Stimulated activated naive CD8-positive, alpha-beta T cell treated with anti-CD3 and anti-CD28 coated beads, Interleukin-15, amount 100 ng/mL, for 72 hours (primary cell): ENCODE measurements around the gene COMTD1.

Source experiments
- ATAC-seq: fragments of 150-1000 bp; cut with Tn5 transposase; 2 replicates; pipeline ENCODE4 v1.10.0; 2021; ENCODE audit warnings: mild to moderate bottlenecking, moderate library complexity
- DNase-seq, 2 donors: peaks; one replicate each; pipeline ENCODE4 v3.0.0; 2021 to 2022
- H3K27ac Mint-ChIP-seq, 2 donors: one replicate each; pipeline ENCODE4 v1.8.0; 2022; ENCODE audit warnings: mild to moderate bottlenecking in 2 of 2, mixed read lengths in 2 of 2, moderate library complexity in 2 of 2
- H3K27me3 Mint-ChIP-seq: one replicate; pipeline ENCODE4 v1.8.0; 2022; ENCODE audit warnings: mixed read lengths
- H3K4me1 Mint-ChIP-seq: one replicate; pipeline ENCODE4 v1.8.0; 2022; ENCODE audit warnings: mild to moderate bottlenecking, mixed read lengths
- H3K4me3 Mint-ChIP-seq, 2 donors: one replicate each; pipeline ENCODE4 v1.8.0; 2022; ENCODE audit warnings: mild to moderate bottlenecking in 2 of 2, mixed read lengths in 2 of 2, moderate library complexity in 1 of 2
- H3K9me3 Mint-ChIP-seq, 2 donors: one replicate each; pipeline ENCODE4 v1.8.0; 2022; ENCODE audit warnings: mixed read lengths in 2 of 2

COMTD1 gene

DNA sequence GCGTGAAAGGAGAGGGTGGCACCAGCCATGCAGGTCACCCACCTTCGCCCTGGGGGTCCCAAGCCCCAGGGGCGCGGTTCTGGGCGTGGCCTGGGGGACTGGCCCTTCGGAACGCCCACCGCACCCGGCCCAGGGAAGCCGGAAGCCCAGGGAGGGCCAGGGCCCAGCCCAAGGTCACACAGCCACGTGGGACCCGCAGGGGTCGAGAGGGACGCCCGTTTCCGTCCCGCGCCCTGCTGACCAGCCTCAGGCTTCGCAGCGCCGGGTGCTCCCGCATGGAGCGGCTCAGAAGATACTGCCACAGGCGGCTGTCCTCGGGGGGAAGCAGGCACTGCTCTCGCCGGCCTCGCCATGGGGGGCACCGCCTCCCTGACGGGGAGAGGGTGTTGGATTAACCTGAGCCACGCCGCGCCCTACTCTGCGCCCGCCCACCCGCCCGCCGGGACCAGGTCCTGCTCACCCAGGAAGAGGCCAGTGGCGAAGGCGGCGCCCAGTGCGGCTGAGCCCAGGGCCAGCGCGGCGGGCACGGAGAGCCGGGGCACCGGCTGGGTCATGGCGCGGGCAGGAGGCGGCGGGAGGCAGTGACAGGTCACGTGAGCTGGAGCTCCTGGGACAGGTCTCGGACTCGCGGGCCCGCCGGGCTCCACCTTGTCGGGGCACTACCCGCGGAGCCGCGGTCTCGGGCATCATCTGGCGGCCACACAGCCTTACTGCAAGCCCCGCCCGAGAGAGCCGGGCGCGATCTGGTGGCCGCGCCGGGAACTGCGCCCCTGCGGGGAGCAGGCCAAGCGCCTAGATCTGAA, at the start of gene COMTD1:
Gene COMTD1, minus strand, starts transcription at position 583 of the 803 bp plus-strand sequence. Its CDS starts 29 bp downstream, at position 554.
- Mint-ChIP-seq H3K9me3 (no peaks in the 10 kb centered on the region), H3K4me3 (peak within 1 kb of the TSS; percentile 88 to 90), H3K27ac (peak within 1 kb of the TSS; percentile 95 to 96), H3K27me3 (no peaks in the 10 kb centered on the region), H3K4me1 (peaks cover 32% of the 10 kb centered on the region)
- ATAC-seq (peak; percentile 79), DNase-seq (peak; percentile 96 to 97)

DNA sequence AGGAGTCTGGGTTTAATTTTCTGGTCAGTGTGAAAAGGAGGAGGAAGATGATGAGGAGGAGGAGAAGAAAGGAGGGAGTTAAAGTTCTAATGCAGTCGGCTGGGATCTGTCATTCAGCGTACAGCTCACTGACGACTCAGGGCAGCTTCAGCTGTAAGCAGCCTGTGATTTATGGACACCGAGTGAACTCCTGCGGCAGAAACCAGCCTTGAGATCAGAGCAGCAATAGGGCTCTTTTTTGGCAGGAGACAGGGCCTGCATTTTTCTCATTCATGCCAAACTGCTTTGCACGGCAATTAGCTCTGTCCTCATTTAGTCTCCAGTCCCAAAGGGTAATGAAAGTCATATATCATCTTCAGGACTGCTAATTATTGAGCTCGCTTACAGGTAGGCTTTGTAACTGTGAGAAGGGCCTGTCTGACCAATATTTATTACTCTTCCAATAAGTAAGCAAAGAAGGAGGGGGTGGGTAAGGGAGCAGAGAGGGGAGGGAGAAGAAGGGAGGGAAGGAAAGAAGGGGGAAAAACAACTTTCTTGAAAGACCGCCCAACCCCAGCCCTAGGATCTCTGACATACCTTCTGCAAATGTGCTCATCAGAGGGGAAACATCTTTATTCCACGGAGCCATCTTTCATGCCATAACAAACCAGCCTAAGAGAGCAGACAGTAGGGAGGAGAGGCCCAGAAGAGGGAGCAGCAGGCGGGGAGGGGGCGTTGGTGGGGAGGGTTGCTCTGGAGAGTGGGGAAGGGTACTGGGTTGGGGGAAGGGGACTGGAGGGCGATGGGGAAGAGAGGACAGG, 48.1 kb upstream of the COMTD1 start:
- Mint-ChIP-seq H3K4me1 (no peaks in the 10 kb centered on the region), H3K27me3 (peaks cover 63% of the 10 kb centered on the region), H3K9me3 (no peaks in the 10 kb centered on the region), H3K27ac (no peak overlapping the region), H3K4me3 (no peak overlapping the region)
- ATAC-seq (no peak), DNase-seq (no peak)

GRCh38 chr10:75283078-75283670, 47.4 kb upstream of the COMTD1 start:
- Mint-ChIP-seq H3K27ac (no peak overlapping the region), H3K27me3 (peaks cover 63% of the 10 kb centered on the region), H3K9me3 (no peaks in the 10 kb centered on the region), H3K4me1 (no peaks in the 10 kb centered on the region), H3K4me3 (no peak overlapping the region)
- DNase-seq (no peak), ATAC-seq (no peak)

DNA sequence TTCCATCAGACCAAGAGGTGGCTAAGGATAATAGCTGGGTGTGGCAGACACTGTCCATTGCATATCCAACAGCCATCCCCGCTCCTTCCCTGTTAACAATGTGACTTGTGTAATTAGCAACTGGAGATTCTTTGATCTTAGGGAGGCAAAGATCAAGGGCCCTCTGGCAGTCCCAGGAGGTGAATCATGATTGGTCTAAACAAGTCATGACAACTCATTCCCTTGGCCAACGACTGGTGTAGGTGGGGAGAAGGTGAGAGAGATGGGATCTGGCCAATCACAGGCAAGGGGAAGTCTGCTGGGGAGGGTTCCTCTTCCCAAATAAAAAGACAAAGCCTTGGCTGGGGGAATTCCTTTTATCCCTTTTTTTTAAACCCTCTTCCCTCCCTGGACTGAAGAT, 46.2 kb upstream of the COMTD1 start:
- H3K27ac Mint-ChIP-seq: peak overlapping the region in 1 of 2 donors; percentile 60
- H3K9me3 Mint-ChIP-seq: no peaks in the 10 kb centered on the region
- peaks cover 53% of the 10 kb centered on the region for H3K27me3 Mint-ChIP-seq
- H3K4me1 Mint-ChIP-seq: no peaks in the 10 kb centered on the region
- ATAC-seq (no peak), DNase-seq (no peak)
- H3K4me3 Mint-ChIP-seq: no peak overlapping the region

DNA sequence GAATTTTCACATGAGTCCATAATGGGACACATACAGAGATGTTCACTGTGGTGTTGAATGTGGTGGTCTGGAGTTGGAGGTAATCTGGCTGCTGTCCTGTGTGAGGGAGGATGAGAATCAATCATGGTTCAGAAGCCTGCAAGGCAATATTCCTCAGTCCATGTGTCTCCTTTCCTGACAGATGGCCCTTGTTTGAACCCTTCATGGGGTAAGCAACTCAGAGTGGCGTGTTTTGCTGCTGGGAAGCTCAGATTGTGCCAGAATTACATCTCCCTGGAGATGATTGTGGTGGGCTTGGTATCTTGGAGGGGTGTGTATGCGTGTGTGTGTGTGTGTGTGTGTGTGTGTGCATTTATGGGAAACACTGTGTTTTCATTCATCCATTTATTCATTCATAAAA, 44.5 kb upstream of the COMTD1 start:
- Mint-ChIP-seq H3K4me3 (no peak overlapping the region), H3K27ac (no peak overlapping the region), H3K4me1 (no peaks in the 10 kb centered on the region), H3K9me3 (no peaks in the 10 kb centered on the region), H3K27me3 (peaks cover 54% of the 10 kb centered on the region)
- DNase-seq (no peak), ATAC-seq (no peak)

GRCh38 chr10:75276069-75276872, 40.5 kb upstream of the COMTD1 start:
- ATAC-seq: no peak
- H3K27ac Mint-ChIP-seq: peak overlapping the region in 1 of 2 donors; percentile 81
- H3K4me3 Mint-ChIP-seq: no peak overlapping the region
- peaks cover 41% of the 10 kb centered on the region for H3K27me3 Mint-ChIP-seq
- H3K4me1 Mint-ChIP-seq: no peaks in the 10 kb centered on the region
- H3K9me3 Mint-ChIP-seq: no peaks in the 10 kb centered on the region
- no peak for DNase-seq

- DNase-seq: no peak
- Mint-ChIP-seq H3K4me3 (no peak overlapping the region), H3K4me1 (no peaks in the 10 kb centered on the region), H3K9me3 (no peaks in the 10 kb centered on the region), H3K27ac (peak overlapping the region in 1 of 2 donors; percentile 28), H3K27me3 (peaks cover 18% of the 10 kb centered on the region)
- ATAC-seq: no peak
Measured at GRCh38 chr10:75272896-75273295, 37.1 kb upstream of the COMTD1 start.

- ATAC-seq (no peak), DNase-seq (no peak)
- Mint-ChIP-seq H3K4me1 (no peaks in the 10 kb centered on the region), H3K27ac (no peak overlapping the region), H3K4me3 (no peak overlapping the region), H3K27me3 (peaks cover 18% of the 10 kb centered on the region), H3K9me3 (no peaks in the 10 kb centered on the region)
Measured at GRCh38 chr10:75272094-75272493, 36.3 kb upstream of the COMTD1 start.

DNA sequence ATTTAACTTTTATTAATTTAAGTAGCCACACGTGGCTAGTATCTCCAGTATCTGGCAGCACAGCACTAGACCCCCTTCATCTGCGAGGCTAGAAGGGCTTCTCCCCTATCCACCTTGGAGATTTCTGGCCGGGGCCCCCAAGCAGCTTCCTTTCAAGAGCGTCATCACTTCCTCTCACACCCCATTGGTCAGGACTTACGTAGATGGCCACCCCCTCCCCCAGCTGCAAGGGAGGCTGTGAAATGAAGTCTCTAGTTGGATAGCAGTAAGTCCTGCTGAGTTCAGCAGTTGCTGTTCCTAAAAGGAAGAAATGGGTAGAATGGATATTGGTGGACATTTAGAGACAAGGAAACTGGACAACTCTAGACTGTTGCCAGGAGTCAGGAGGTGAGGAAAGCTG, 33.8 kb upstream of the COMTD1 start:
- no peaks in the 10 kb centered on the region for H3K4me1 Mint-ChIP-seq
- ATAC-seq (no peak), DNase-seq (no peak)
- no peak overlapping the region for H3K4me3 Mint-ChIP-seq
- H3K27ac Mint-ChIP-seq: no peak overlapping the region
- H3K27me3 Mint-ChIP-seq: no peaks in the 10 kb centered on the region
- H3K9me3 Mint-ChIP-seq: no peaks in the 10 kb centered on the region

DNA sequence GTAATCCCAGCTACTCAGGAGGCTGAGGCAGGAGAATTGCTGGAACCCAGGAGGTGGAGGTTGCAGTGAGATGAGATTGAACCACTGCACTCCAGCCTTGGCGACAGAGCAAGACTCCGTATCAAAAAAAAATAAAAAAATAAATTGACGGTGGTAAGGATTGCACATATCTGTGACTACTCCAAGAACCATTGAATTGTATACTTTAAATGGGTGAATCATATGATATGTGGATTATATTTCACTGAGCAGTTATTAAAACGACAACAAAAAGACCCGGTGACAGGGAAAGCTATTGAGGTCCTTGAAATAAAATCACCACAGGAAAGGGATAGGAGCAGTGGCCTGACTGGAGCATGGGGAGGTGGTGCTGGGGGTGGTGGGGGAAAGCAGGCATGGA, 31.2 kb upstream of the COMTD1 start:
- ATAC-seq: no peak
- no peaks in the 10 kb centered on the region for H3K9me3 Mint-ChIP-seq
- no peak for DNase-seq
- no peak overlapping the region for H3K27ac Mint-ChIP-seq
- H3K27me3 Mint-ChIP-seq: no peaks in the 10 kb centered on the region
- no peaks in the 10 kb centered on the region for H3K4me1 Mint-ChIP-seq
- H3K4me3 Mint-ChIP-seq: no peak overlapping the region

DNA sequence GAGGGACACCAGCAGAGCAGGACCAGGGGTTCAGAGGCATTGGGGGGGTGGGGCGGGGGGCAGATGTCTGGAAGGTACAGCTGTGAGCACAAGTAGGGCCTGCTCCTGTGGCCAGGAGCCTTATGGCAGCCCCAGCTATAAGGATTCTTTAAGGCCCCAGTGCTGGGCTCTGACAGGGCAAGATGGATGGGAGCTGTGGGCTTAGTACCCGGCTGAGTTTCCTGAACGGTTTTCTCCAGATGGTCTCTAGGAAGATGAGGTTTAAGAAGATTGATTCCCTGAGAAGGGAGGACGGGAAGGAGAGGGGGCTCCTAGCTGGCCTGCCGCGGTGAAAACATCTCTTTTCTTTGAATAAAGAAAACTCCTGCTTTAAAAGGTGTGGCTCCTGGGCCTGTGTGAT, 30.1 kb upstream of the COMTD1 start:
- DNase-seq: no peak
- no peaks in the 10 kb centered on the region for H3K27me3 Mint-ChIP-seq
- H3K4me3 Mint-ChIP-seq: no peak overlapping the region
- no peak for ATAC-seq
- H3K4me1 Mint-ChIP-seq: no peaks in the 10 kb centered on the region
- H3K9me3 Mint-ChIP-seq: peaks cover 0 to 3% of the 10 kb centered on the region in 2 donors
- H3K27ac Mint-ChIP-seq: no peak overlapping the region

DNA sequence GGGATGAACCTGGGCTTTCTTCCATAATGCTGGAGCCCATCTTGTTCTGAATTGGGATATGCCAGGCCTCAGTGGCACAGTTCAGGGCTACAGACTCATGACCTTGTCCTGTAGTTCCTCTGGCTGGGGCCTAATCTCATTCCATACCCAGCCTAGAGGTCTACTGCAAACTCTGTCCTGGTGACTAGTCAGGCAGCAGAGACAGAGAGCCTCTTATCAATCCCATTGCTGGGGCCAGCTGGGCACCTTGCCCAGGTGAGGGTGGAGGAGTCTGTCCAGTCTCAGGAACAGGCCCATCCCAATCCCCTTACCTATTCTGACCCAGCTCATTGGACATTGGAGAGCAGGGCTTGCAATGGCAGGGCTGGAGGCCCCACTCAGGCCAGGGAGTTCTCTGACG, 28.0 kb upstream of the COMTD1 start:
- DNase-seq (no peak), ATAC-seq (no peak)
- Mint-ChIP-seq H3K4me1 (no peaks in the 10 kb centered on the region), H3K27me3 (no peaks in the 10 kb centered on the region), H3K27ac (no peak overlapping the region), H3K4me3 (no peak overlapping the region), H3K9me3 (peaks cover 0 to 15% of the 10 kb centered on the region in 2 donors)

GRCh38 chr10:75261813-75262705, 26.3 kb upstream of the COMTD1 start:
- ATAC-seq (no peak), DNase-seq (no peak)
- Mint-ChIP-seq H3K27me3 (no peaks in the 10 kb centered on the region), H3K9me3 (peaks cover 0 to 15% of the 10 kb centered on the region in 2 donors), H3K4me3 (no peak overlapping the region), H3K27ac (no peak overlapping the region), H3K4me1 (no peaks in the 10 kb centered on the region)

DNA sequence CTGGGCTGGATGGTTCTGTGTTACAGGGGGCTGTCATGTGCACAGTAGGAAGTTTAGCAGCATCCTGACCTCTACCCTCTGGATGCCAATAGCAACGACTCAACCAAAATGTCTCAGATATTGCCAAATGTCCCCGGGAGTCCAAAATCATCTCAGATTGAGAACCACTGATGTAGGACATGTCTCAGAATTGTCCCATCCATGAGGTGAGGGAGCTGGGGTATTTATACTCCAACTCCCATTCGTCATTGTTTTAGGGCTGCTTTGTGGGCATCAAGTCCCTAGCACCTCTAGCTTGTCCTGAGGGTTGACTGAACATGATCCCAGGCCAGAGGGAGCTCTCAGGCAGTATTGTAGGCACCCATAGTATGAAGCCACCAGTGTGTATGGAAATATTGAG, 25.2 kb upstream of the COMTD1 start:
- DNase-seq (no peak), ATAC-seq (no peak)
- H3K27ac Mint-ChIP-seq: no peak overlapping the region
- no peaks in the 10 kb centered on the region for H3K4me1 Mint-ChIP-seq
- H3K27me3 Mint-ChIP-seq: no peaks in the 10 kb centered on the region
- H3K4me3 Mint-ChIP-seq: no peak overlapping the region
- H3K9me3 Mint-ChIP-seq: peaks cover 0 to 15% of the 10 kb centered on the region in 2 donors
